ENCODE measurements around the gene CLCF1. TPM values are rescaled to one million over a fixed set of nuclear protein-coding genes. Genes with fewer than 3 reads are reported as not detected.

Gene CLCF1
- total and polyA plus RNA-seq, 8 donors: 1.3 to 11.2 (median 2.6) TPM

- Histone ChIP-seq H3K27ac (peak overlapping the region in 3 of 4 donors; percentile 84 to 95 (median 89)), H3K27me3 (no peaks in the 10 kb centered on the region), H3K4me1 (peaks cover 0 to 14% (median 0%) of the 10 kb centered on the region in 3 donors), H3K4me3 (peak overlapping the region; percentile 62 to 82 (median 81)), H3K36me3 (no peaks in the 10 kb centered on the region), H3K9me3 (no peaks in the 10 kb centered on the region)
- DNase-seq: no peak
- TF ChIP-seq, protein P1, sequence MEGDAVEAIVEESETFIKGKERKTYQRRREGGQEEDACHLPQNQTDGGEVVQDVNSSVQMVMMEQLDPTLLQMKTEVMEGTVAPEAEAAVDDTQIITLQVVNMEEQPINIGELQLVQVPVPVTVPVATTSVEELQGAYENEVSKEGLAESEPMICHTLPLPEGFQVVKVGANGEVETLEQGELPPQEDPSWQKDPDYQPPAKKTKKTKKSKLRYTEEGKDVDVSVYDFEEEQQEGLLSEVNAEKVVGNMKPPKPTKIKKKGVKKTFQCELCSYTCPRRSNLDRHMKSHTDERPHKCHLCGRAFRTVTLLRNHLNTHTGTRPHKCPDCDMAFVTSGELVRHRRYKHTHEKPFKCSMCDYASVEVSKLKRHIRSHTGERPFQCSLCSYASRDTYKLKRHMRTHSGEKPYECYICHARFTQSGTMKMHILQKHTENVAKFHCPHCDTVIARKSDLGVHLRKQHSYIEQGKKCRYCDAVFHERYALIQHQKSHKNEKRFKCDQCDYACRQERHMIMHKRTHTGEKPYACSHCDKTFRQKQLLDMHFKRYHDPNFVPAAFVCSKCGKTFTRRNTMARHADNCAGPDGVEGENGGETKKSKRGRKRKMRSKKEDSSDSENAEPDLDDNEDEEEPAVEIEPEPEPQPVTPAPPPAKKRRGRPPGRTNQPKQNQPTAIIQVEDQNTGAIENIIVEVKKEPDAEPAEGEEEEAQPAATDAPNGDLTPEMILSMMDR (IDR thresholded peaks at IDR 0.05): no peak
- WGBS, 2 donors: 13 to 17% methylated on average over 16 of the region's 16 CpGs
- no peak for FAIRE-seq
- intact Hi-C loops (cut with DNase I): no loop called here
- ATAC-seq: peak in 1 of 4 donors; percentile 6
These were observed 1.5 kb downstream of the CLCF1 start for GRCh38 chr11:67371911-67372320.

- TF ChIP-seq, protein P1 (IDR thresholded peaks at IDR 0.05): peak in 3 of 4 donors; percentile 20 to 36 (median 23)
- FAIRE-seq: no peak
- no peak for DNase-seq
- intact Hi-C loops (cut with DNase I): no loop called here
- Histone ChIP-seq H3K4me3 (peak overlapping the region in 2 of 4 donors; percentile 82), H3K27me3 (no peaks in the 10 kb centered on the region), H3K9me3 (no peaks in the 10 kb centered on the region), H3K36me3 (no peaks in the 10 kb centered on the region), H3K27ac (peak overlapping the region in 2 of 4 donors; percentile 89 to 95), H3K4me1 (peaks cover 0 to 14% (median 0%) of the 10 kb centered on the region in 3 donors)
- peak in 3 of 4 donors; percentile 25 to 33 (median 31) for ATAC-seq
- WGBS, 2 donors: 23 to 36% methylated on average over 8 of the region's 8 CpGs
These were observed 2.0 kb downstream of the CLCF1 start for GRCh38 chr11:67371189-67371910.

DNA sequence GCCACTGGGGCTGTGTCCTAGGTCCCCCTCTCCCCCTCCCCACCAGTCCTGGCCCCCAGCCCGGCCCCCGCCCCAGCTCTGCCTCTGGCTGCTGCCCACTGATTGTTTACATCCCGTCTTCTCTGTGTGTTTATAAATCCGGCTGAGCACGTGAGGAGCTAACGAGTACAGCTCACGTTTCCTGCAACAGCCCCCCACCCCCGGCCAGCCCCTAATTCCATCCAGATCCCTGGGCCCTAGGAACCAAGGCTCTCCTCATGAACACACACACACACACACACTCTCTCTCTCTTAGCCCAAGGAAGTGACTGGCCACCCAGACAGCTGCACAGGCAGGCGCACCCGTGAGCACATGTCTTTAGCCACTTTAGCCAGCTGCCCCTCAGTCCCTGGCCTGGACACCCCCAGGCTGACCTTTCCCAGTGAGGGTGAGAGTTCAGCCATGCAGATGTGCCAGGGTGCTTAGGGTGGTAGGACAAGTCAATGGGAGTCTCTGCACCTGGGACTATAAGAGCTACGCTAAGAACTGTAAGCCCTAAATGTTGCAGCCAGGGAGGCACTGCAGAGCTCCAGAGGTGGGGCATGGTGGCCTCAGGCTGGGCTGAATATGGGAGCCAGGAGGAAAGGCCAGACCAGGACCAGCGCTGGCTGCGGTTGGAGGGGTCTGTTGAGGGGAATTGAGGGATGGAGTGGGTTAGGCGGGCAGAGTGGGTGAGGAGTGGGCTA lies 2.9 kb downstream of the CLCF1 start:
- intact Hi-C loops (cut with DNase I): no loop called here
- H3K9me3 ChIP-seq: no peaks in the 10 kb centered on the region
- 57 to 65% methylated on average over 14 of the region's 14 CpGs for WGBS, 2 donors

DNA sequence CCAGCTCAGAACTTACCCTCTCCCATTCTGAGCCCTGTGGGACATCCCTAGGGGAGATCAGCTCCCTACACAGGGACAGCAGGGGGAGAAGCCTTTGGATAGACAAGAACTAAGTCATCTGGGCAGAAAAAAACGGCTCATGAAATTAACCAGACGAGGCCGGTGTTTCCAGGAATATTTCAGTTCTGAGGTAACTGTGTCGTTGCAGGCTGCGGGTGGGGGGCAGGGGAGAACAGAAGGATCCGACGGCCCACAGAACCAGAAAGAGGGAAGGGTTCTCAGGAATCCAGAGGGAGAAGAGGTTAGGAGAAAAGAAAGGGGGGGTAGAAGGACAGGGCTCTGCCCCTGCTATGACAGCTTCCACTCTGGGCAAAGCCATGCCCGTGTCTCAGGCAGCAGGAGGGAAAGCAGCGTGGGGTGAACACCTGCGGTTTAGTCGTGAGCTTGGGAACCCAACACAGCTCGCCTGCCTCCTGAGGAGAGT lies 3.6 kb downstream of the CLCF1 start:
- Histone ChIP-seq H3K4me3 (no peak overlapping the region), H3K27ac (peak overlapping the region in 1 of 4 donors; percentile 23), H3K36me3 (no peaks in the 10 kb centered on the region), H3K27me3 (no peaks in the 10 kb centered on the region), H3K9me3 (no peaks in the 10 kb centered on the region), H3K4me1 (peaks cover 0 to 13% (median 0%) of the 10 kb centered on the region in 3 donors)
- no peak for ATAC-seq
- intact Hi-C loops (cut with DNase I): no loop called here
- DNase-seq: no peak
- FAIRE-seq: no peak
- WGBS, 2 donors: 60 to 75% methylated on average over 12 of the region's 12 CpGs
- TF ChIP-seq, protein P1 (IDR thresholded peaks at IDR 0.05): no peak

More for the DNA sequence above, 2.9 kb downstream of the CLCF1 start:
- H3K4me1 ChIP-seq: peaks cover 0 to 14% (median 0%) of the 10 kb centered on the region in 3 donors
- ATAC-seq: no peak
- H3K27ac ChIP-seq: peak overlapping the region in 1 of 4 donors; percentile 23
- no peak overlapping the region for H3K4me3 ChIP-seq
- H3K27me3 ChIP-seq: no peaks in the 10 kb centered on the region
- no peaks in the 10 kb centered on the region for H3K36me3 ChIP-seq
- DNase-seq: no peak
- FAIRE-seq: no peak
- TF ChIP-seq, protein P1 (IDR thresholded peaks at IDR 0.05): no peak

Data from pancreas (tissue), 10 donors.